Sigmoid colon (tissue), 4 donors: ENCODE data around the gene TTC6.

Source experiments
- CTCF ChIP-seq, 4 experiments: fragments of 450-650 bp in 3 of 4; fragments of 200-600 bp in 1 of 4; IDR thresholded peaks; one replicate each; pipeline ENCODE4 v1.5.1; 2016 to 2019; ENCODE audit warnings: antibody characterized with exemption in 4 of 4, mild to moderate bottlenecking in 3 of 4, moderate library complexity in 2 of 4
- EP300 ChIP-seq, 4 donors: sonication (generic); formaldehyde crosslinking; IDR thresholded peaks; one replicate each; pipeline ENCODE4 v1.6.1; 2017; ENCODE audit warnings: antibody characterized with exemption in 4 of 4
- POLR2A ChIP-seq, 2 donors: fragments of 450-650 bp; IDR thresholded peaks; one replicate each; pipeline ENCODE4 v1.6.1; 2016; ENCODE audit warnings: antibody characterized with exemption in 2 of 2, mild to moderate bottlenecking in 2 of 2, moderate library complexity in 2 of 2

GRCh38 chr14:37595809-37596621, 586 bp downstream of the TTC6 start:
- no peak for TF ChIP-seq CTCF (IDR thresholded peaks at IDR 0.05)
- TF ChIP-seq POLR2A (IDR thresholded peaks at IDR 0.05): peak in 1 of 2 donors; percentile 28
- TF ChIP-seq EP300 (IDR thresholded peaks at IDR 0.05): no peak
